GM10847 (cell line): ENCODE measurements around the gene SERPINE2.

Experiments used
- POLR2A ChIP-seq: IDR thresholded peaks from 2 replicates; pipeline ENCODE4 v1.6.1; 2011; ENCODE audit not compliant: insufficient read length; ENCODE audit errors: extremely low read depth

The SERPINE2 gene

DNA sequence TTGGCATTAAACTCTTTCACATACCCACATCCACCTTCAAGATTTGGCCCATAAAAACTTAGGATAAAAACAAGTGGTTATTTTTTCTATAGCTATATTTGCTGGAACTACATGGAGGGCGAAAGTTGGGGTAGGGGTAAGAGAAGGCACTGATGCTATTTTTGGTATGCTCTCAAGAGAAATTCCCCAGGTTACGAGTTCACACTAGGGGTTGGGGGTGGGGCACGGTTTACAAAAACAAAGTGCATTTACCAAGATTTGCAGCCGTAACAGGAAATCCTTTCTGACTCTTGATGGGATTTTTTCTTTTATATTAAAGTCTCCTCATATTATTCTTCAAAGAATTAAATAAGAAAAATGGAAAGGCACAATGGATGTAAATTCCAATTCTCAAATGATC lies 6.8 kb downstream of the SERPINE2 start:
- no peak for TF ChIP-seq POLR2A

DNA sequence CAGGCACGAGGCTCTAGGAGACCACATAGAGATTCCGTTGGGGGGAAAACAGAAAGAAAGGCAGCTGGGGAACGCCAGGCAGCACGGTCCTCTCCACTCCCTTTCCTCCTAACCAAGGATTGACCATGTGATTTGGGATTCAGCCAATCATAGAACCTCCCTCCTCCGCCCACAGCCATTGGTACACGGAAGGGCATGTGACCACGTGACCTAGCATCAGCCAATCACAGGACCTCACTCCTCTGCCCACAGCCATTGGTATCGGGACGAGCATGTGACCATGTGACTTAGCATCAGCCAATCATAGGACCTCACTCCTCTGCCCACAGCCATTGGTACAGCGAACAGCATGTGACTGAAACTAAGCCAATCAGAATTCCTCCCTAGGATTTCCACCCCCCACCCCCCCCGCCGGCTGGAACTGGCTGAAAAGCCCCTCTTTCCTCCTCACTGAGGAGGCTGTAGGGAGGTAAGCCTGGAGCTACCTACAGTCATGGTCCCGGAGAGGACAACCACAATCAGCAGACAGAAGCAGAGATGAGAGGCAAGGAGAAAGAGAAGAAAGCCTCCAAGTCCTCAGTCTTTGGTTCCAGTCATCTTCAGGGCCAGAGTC lies 7.6 kb downstream of the SERPINE2 start:
- no peak for TF ChIP-seq POLR2A

DNA sequence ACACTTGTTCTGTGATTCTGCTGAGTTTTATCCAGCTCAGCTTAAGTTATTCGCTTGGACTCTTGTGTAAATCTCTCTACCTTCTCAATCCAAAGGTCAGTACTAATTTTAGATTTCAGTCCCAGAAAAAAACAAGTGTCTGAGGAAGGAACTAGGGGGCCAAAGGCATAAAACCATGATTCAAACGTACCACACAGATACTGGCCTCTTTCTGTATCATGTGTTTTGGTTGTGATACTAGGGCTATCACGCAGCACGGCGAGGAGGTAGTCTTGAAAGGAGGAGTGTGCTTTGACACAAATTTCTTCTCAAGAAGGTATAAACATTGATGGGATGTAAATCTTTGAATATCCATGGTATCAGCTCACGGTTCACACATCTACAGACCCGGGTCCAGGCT lies 8.3 kb downstream of the SERPINE2 start:
- TF ChIP-seq POLR2A = no peak

DNA sequence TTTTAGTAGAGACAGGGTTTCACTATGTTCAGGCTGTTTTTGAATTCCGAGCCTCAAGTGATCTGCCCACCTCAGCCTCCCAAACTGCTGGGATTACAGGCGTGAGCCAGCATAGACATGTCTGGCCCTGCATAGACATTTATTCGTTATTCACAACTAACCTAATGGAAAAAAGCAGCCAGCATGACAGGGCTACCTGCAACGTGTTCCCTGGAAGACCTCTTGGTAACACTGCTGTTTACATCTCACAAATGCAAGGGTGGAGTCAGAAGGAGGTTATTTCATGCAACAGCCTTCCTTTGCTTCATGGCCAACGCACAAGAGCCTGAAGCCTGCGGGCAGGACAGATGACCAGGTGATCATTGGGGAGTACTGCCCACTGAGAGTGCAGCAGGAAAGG lies 9.2 kb downstream of the SERPINE2 start:
- no peak for TF ChIP-seq POLR2A

DNA sequence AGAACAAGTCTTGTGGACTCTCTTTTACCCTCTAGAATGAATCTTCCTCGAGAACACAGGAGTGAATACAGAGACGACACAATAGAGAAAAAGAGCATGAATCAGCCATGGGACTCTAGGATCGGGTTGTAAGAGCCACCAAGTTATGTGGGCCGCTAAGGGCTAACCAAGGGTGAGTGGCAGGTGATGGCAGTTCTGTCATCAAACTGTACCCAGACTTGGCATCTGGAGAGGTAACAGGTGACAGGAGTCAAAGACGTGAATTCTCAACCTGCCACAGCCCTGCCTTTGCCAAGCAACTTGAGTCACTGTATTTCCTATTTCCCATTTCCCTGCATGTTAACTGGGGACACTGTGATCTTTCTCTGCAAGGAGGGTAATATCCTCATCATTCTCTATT lies 11.2 kb downstream of the SERPINE2 start:
- TF ChIP-seq POLR2A = no peak

DNA sequence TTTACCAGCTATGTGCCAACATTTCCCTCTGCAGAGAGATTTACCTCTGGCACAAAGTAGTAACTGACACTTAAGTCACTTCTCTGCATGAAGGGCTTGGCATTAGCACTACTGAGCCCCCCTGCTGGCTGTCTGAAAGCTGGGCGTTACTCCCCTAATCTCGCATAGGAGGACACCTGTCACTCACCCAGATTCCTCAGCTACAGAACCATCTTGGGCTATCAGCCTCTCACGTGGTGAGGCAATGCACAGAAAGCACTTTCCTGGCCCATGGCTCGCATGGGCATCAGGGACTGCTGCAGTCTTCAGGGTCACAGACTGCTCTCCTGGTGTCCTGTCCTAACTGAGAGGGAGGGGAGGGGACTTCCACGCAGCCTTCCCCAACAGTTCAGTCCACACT lies 12.0 kb downstream of the SERPINE2 start:
- no peak for TF ChIP-seq POLR2A

DNA sequence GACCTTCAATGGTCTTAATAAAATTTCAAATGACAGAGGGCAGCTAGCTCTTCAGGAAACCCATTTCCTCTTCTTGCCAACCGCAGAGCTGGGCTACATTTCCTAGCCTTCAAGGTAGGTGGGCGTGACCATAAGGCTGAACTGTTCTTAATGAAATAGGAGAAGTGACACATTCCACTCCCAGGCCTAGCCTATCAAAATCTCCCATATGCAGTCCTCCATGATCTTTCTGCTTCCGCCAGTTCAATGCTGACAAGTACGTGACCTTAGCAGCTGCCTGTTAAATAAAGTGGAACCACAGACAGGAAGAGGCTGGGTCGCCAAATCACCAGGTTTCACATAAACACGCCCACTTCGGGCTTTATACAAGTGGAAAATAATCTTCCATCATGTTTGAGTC lies 13.2 kb downstream of the SERPINE2 start:
- TF ChIP-seq POLR2A = no peak

DNA sequence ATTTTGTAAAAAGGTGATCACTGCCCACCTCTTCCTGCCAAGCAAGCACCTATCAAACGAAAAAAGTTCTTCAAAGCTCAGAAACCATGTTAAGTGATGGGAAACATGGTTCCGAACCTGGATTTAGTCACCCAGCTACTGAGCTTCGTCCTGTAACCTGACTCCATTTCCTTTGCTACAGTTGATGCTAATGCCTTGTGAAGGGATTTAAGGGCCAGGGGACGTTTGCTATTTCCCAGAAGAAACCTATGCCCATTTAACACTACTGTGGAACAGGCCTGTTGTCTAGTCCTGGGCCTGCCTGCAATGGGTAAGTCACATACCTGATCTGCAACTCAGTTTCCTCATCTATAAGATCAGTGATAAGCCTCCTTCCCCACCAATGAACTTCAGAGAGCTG lies 14.8 kb downstream of the SERPINE2 start:
- TF ChIP-seq POLR2A = no peak

DNA sequence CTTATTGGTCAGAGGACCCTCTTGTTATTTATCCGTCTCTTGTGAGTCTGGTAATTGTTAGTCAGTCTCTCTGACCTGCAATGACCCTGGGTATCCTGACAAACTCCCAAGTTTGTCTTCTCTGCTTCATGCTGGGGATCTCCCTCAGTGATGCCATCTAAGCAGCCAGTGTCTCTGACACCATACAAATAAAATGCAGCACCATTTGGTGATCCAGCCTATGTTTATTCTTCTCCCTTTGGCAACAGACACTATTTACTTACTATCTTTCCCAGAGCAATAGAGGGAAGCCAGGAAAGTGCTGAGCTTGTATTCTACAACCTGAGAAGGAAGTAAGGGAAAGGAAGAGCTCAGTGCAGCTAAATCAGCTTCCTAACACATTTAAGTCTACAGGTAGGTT lies 15.9 kb downstream of the SERPINE2 start:
- no peak for TF ChIP-seq POLR2A

DNA sequence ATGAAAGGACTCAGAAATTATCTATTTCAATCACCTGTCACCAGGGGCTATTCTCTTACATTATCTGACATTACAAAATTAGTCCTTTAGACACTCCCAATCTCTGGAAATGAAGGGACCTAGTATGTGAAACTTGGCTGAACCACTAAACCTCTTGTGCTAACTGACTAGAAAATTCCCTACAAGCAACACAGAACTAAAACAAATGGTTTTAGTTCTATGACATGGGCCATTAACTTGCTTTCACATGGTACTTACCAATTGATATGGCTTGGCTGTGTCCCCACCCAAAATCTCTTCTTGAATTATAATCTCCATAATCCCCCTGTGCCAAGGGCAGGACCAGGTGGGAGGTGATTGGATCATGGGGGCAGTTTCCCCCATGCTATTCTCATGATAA lies 16.6 kb downstream of the SERPINE2 start:
- TF ChIP-seq POLR2A = no peak

DNA sequence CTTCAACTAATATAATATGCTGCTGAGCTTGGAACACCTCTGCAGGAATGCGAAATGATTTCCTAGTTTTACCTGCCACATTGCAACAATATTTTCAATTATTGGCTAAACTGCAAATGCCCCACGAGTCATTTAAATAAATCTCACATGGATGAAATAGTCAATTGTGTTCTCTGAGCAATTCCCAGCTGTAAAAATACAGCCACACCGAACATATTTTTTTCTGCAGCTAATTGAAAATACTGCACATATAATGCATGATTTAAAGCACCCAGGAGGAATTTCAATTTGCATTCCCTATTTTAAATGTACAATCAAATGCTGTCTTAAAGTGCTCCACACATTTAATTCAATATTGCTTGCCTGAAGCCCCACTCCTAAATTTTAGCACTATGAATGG lies 18.6 kb downstream of the SERPINE2 start:
- no peak for TF ChIP-seq POLR2A

DNA sequence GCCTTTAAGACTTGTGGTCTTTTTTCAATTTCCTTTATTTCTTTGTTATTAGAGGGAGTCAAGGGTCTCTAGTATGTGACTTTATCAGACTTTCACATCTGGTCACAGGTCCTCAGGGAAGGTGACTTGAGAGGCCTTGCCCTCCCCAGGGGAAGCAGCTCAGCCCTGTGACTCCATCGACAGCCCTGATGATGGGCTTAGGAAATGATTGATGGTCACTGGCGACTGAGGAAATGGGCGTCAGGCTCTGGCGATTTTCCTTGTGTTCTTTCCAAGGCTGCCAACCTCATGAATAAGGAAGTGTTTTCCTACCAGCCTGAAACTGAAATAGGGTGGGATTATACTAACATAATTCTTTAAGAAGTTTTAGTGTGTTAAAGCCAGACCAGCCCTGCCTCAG lies 21.1 kb downstream of the SERPINE2 start:
- no peak for TF ChIP-seq POLR2A

DNA sequence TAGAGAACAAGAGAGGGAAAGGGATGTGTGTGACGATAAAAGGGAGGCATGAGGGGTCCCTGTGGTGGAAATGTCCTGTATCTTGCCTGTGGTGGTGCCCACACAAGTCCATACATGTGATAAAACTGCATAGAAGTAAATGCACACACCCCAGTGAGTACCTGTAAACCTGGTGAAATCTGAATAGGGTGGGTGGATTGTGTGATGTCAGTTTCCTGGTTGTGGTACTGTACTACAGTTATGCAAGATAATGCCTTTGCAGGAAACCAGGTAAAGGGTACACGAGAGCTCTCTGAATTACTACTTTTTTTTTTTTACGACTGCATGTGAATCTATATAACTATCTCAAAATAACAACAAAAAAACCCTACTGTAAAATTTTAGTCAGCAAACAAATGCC lies 22.1 kb downstream of the SERPINE2 start:
- TF ChIP-seq POLR2A = no peak

DNA sequence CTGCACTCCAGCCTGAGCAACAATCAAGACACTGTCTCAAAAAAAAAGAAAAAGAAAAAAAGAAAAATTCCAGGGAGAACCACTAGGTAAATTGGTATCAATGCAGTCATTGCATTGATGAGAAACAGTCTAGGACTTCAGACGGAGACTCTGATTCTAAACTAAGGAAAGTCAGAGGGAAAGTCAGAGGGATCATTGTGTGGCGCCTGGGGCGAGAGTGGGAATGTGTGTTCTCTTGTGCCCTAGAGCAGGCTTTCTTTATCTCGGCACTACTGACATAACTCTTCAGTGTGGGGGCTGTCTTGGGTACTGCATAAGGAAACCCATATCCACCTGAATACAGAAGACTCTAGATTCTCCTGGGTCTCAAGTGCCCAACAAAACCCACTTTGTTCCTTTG lies 24.8 kb downstream of the SERPINE2 start:
- no peak for TF ChIP-seq POLR2A

DNA sequence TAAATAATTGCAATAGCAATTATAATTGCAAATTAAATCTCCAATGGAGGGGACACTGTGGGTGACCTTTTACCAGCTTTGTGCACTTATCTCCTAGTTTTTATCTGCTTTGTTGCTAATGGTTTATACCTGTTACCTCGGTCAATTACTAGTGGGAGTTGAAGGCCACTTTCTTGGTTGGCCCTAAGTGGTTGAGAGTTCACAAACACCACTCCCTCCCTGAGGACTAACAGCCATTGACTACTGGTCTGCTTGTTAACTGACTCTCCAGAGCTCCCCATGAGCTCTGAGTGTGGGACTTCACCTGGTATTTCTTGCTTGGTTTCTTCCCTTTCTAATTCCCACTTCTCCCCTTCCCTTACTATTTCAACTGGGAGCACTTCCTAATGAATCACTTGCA lies 27.2 kb downstream of the SERPINE2 start:
- no peak for TF ChIP-seq POLR2A

DNA sequence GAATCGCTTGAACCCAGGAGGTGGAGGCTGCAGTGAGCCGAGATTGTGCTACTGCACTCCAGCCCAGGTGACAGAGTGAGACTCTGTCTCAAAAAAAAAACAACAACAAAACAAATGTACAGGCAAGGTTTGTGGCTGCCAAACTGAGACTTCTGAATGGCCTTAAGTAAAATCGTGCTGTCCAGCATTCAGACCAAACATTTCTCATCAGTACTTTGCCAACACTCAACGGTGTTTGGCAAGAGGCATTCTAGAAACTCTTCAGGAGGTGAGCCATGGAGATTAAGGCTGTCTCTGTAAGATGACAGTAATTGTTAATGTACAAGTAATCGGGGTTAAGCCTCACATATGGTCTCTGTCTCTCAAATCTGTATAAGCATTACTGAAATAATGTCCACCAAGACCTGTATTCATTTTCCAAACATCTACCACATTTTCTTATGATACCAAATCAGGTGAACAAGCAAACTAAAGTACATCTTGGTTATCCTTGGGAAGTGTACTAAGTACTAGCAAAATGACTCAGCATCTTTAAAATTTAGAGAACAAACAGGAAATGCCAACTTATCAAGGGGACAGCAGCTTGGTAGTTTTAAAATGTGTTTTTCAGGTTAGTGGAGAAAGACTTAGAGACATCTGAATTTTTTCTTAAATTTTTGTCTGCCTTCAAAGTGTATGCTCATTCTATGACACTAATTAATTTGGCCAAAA lies 29.3 kb downstream of the SERPINE2 start:
- TF ChIP-seq POLR2A = no peak

DNA sequence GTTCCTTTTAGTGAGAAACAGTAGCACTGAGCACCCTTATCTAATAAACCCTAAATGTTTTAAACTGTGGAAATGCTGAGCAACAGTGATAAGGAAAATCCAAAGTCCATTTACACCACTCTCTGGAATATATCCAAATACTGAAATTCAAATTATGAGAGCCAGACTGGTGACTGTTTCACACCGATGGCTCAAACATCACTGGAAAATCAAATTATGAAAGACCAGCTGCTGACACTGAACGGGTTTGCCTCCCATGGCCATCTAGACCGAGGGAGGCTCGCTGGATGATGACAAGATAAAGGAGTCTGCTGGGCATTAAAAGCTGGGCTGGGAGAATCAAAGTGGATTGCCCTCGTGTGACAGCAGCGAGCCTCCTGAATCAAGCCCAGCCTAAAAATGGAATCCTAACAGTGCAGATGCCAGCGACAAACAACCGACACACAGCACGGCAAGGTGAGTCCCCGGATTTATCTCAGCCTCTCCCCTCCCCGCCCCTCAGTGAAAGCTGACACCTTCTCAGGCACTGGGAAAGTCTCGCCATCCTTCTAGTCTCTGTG lies 30.3 kb downstream of the SERPINE2 start:
- no peak for TF ChIP-seq POLR2A

DNA sequence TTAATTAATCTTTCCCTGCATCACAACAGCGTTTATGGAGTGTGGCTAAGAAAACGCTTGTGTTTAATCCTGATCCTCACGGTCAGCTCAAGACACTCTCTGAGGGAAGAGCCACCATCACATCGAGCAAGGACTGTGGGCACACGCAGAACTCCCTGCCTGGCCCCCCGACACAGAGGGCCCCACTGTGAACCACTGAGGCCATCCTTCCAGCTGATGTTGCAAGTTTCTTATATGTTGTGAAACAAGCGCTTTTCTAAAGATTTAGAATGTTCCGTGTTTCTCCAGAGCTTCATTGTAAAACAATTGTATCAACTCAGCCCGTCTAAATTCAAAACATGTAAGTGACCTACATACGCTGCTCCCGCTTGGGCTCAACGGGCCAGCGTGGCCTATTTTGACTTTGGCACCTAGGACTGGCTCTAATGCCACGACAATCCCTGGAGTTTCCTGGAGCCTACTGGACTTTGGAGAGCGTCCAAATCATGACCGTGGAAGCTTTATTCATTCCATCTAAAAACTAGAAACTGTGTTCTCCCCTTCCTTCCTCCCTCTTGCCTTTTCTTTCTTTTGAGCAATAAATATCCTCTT lies 34.9 kb downstream of the SERPINE2 start:
- TF ChIP-seq POLR2A = no peak
